IgD-negative memory B cell (primary cell): ENCODE data around the gene AGAP1. TPM values are rescaled to one million over a fixed set of nuclear protein-coding genes. Genes with fewer than 3 reads are reported as not detected.

Experiments
- H3K27ac Mint-ChIP-seq, 3 donors: one replicate each; pipeline ENCODE4 v1.8.0; 2020 to 2022; ENCODE audit warnings: mild to moderate bottlenecking in 3 of 3, mixed read lengths in 3 of 3, moderate library complexity in 1 of 3
- H3K27me3 Mint-ChIP-seq: one replicate; pipeline ENCODE4 v1.8.0; 2021; ENCODE audit warnings: mixed read lengths
- H3K36me3 Mint-ChIP-seq: one replicate; pipeline ENCODE4 v1.8.0; 2020; ENCODE audit warnings: mild to moderate bottlenecking, mixed read lengths
- H3K4me1 Mint-ChIP-seq, 3 donors: one replicate each; pipeline ENCODE4 v1.8.0; 2020 to 2022; ENCODE audit warnings: mixed read lengths in 3 of 3, mild to moderate bottlenecking in 1 of 3
- H3K4me3 Mint-ChIP-seq, 4 donors: one replicate each; pipeline ENCODE4 v1.8.0; 2020 to 2022; ENCODE audit warnings: mild to moderate bottlenecking in 4 of 4, mixed read lengths in 4 of 4, moderate library complexity in 3 of 4
- H3K9me3 Mint-ChIP-seq, 3 donors: one replicate each; pipeline ENCODE4 v1.8.0; 2020 to 2021; ENCODE audit warnings: mixed read lengths in 3 of 3, mild to moderate bottlenecking in 1 of 3
- polyA plus RNA-seq: library from polyadenylated mRNA; unstranded; fragments of 300-500 nt; fragmentation: Illumina TruSeq; gene quantifications from one replicate; pipeline ENCODE4 v1.2.3, GENCODE V29; 2021

AGAP1 gene
- polyA plus RNA-seq, 1 donor from 2014 or later = not detected

- Mint-ChIP-seq H3K4me3 (no peak overlapping the region), H3K4me1 (no peaks in the 10 kb centered on the region), H3K36me3 (no peaks in the 10 kb centered on the region), H3K27ac (no peak overlapping the region), H3K9me3 (peaks cover 0 to 2% (median 0%) of the 10 kb centered on the region in 3 donors), H3K27me3 (no peaks in the 10 kb centered on the region)
These were observed 317.0 kb downstream of the AGAP1 start for GRCh38 chr2:235810846-235811245.

GRCh38 chr2:235811446-235812184, 317.8 kb downstream of the AGAP1 start:
- Mint-ChIP-seq H3K4me1 (no peaks in the 10 kb centered on the region), H3K27me3 (no peaks in the 10 kb centered on the region), H3K4me3 (no peak overlapping the region), H3K27ac (no peak overlapping the region), H3K36me3 (no peaks in the 10 kb centered on the region), H3K9me3 (peaks cover 0 to 2% (median 0%) of the 10 kb centered on the region in 3 donors)

GRCh38 chr2:235812185-235812665, 318.4 kb downstream of the AGAP1 start:
- Mint-ChIP-seq H3K9me3 (peaks cover 0 to 2% (median 0%) of the 10 kb centered on the region in 3 donors), H3K36me3 (no peaks in the 10 kb centered on the region), H3K27ac (no peak overlapping the region), H3K4me1 (no peaks in the 10 kb centered on the region), H3K4me3 (no peak overlapping the region), H3K27me3 (no peaks in the 10 kb centered on the region)

GRCh38 chr2:235813398-235813797, 319.6 kb downstream of the AGAP1 start:
- Mint-ChIP-seq H3K27me3 (no peaks in the 10 kb centered on the region), H3K27ac (no peak overlapping the region), H3K9me3 (peaks cover 0 to 2% (median 0%) of the 10 kb centered on the region in 3 donors), H3K36me3 (no peaks in the 10 kb centered on the region), H3K4me1 (no peaks in the 10 kb centered on the region), H3K4me3 (no peak overlapping the region)

- Mint-ChIP-seq H3K27ac (no peak overlapping the region), H3K36me3 (no peaks in the 10 kb centered on the region), H3K27me3 (no peaks in the 10 kb centered on the region), H3K9me3 (peaks cover 0 to 9% (median 2%) of the 10 kb centered on the region in 3 donors), H3K4me1 (no peaks in the 10 kb centered on the region), H3K4me3 (no peak overlapping the region)
These were observed 326.7 kb downstream of the AGAP1 start for GRCh38 chr2:235820571-235820970.

- no peaks in the 10 kb centered on the region for H3K4me1 Mint-ChIP-seq
- H3K9me3 Mint-ChIP-seq = peaks cover 0 to 9% (median 2%) of the 10 kb centered on the region in 3 donors
- no peak overlapping the region for H3K4me3 Mint-ChIP-seq
- no peak overlapping the region for H3K27ac Mint-ChIP-seq
- H3K36me3 Mint-ChIP-seq = no peaks in the 10 kb centered on the region
- no peaks in the 10 kb centered on the region for H3K27me3 Mint-ChIP-seq
These were observed 330.5 kb downstream of the AGAP1 start for GRCh38 chr2:235824331-235824730.

GRCh38 chr2:235825946-235826345, 332.1 kb downstream of the AGAP1 start:
- H3K4me3 Mint-ChIP-seq = peak overlapping the region in 1 of 4 donors; percentile 68
- H3K36me3 Mint-ChIP-seq = no peaks in the 10 kb centered on the region
- peaks cover 0 to 9% (median 2%) of the 10 kb centered on the region in 3 donors for H3K9me3 Mint-ChIP-seq
- no peaks in the 10 kb centered on the region for H3K27me3 Mint-ChIP-seq
- no peaks in the 10 kb centered on the region for H3K4me1 Mint-ChIP-seq
- H3K27ac Mint-ChIP-seq = no peak overlapping the region

GRCh38 chr2:235826826-235827225, 333.0 kb downstream of the AGAP1 start:
- no peaks in the 10 kb centered on the region for H3K36me3 Mint-ChIP-seq
- H3K4me3 Mint-ChIP-seq = no peak overlapping the region
- H3K4me1 Mint-ChIP-seq = no peaks in the 10 kb centered on the region
- H3K9me3 Mint-ChIP-seq = peaks cover 0 to 9% (median 2%) of the 10 kb centered on the region in 3 donors
- H3K27me3 Mint-ChIP-seq = no peaks in the 10 kb centered on the region
- no peak overlapping the region for H3K27ac Mint-ChIP-seq

- no peak overlapping the region for H3K4me3 Mint-ChIP-seq
- no peaks in the 10 kb centered on the region for H3K4me1 Mint-ChIP-seq
- no peak overlapping the region for H3K27ac Mint-ChIP-seq
- no peaks in the 10 kb centered on the region for H3K36me3 Mint-ChIP-seq
- no peaks in the 10 kb centered on the region for H3K27me3 Mint-ChIP-seq
- H3K9me3 Mint-ChIP-seq = peaks cover 0 to 2% (median 2%) of the 10 kb centered on the region in 3 donors
These were observed 333.7 kb downstream of the AGAP1 start for GRCh38 chr2:235827585-235827992.

- Mint-ChIP-seq H3K27ac (no peak overlapping the region), H3K4me1 (no peaks in the 10 kb centered on the region), H3K9me3 (no peaks in the 10 kb centered on the region), H3K36me3 (no peaks in the 10 kb centered on the region), H3K27me3 (no peaks in the 10 kb centered on the region), H3K4me3 (no peak overlapping the region)
These were observed 335.9 kb downstream of the AGAP1 start for GRCh38 chr2:235829726-235830125.

GRCh38 chr2:235831755-235832154, 337.9 kb downstream of the AGAP1 start:
- H3K36me3 Mint-ChIP-seq = no peaks in the 10 kb centered on the region
- peaks cover 0 to 2% (median 0%) of the 10 kb centered on the region in 3 donors for H3K9me3 Mint-ChIP-seq
- no peak overlapping the region for H3K27ac Mint-ChIP-seq
- H3K4me1 Mint-ChIP-seq = no peaks in the 10 kb centered on the region
- H3K27me3 Mint-ChIP-seq = no peaks in the 10 kb centered on the region
- H3K4me3 Mint-ChIP-seq = no peak overlapping the region

- Mint-ChIP-seq H3K4me1 (no peaks in the 10 kb centered on the region), H3K9me3 (peaks cover 0 to 2% (median 0%) of the 10 kb centered on the region in 3 donors), H3K36me3 (no peaks in the 10 kb centered on the region), H3K27ac (peak overlapping the region in 1 of 3 donors; percentile 62), H3K4me3 (peak overlapping the region in 1 of 4 donors; percentile 57), H3K27me3 (no peaks in the 10 kb centered on the region)
These were observed 339.1 kb downstream of the AGAP1 start for GRCh38 chr2:235832941-235833340.

GRCh38 chr2:235833971-235834620, 340.3 kb downstream of the AGAP1 start:
- Mint-ChIP-seq H3K4me1 (no peaks in the 10 kb centered on the region), H3K27ac (no peak overlapping the region), H3K4me3 (no peak overlapping the region), H3K36me3 (no peaks in the 10 kb centered on the region), H3K9me3 (peaks cover 0 to 2% (median 0%) of the 10 kb centered on the region in 3 donors), H3K27me3 (peaks cover 2% of the 10 kb centered on the region)

- Mint-ChIP-seq H3K27ac (no peak overlapping the region), H3K36me3 (no peaks in the 10 kb centered on the region), H3K4me1 (no peaks in the 10 kb centered on the region), H3K27me3 (peaks cover 2% of the 10 kb centered on the region), H3K4me3 (no peak overlapping the region), H3K9me3 (peaks cover 0 to 2% (median 0%) of the 10 kb centered on the region in 3 donors)
These were observed 340.9 kb downstream of the AGAP1 start for GRCh38 chr2:235834781-235835180.

GRCh38 chr2:235835810-235836209, 342.0 kb downstream of the AGAP1 start:
- Mint-ChIP-seq H3K27me3 (peaks cover 2% of the 10 kb centered on the region), H3K36me3 (no peaks in the 10 kb centered on the region), H3K4me3 (no peak overlapping the region), H3K4me1 (no peaks in the 10 kb centered on the region), H3K9me3 (peaks cover 0 to 2% (median 0%) of the 10 kb centered on the region in 3 donors), H3K27ac (no peak overlapping the region)
